ENCODE measurements around the gene CCNT1.

Gene CCNT1

DNA sequence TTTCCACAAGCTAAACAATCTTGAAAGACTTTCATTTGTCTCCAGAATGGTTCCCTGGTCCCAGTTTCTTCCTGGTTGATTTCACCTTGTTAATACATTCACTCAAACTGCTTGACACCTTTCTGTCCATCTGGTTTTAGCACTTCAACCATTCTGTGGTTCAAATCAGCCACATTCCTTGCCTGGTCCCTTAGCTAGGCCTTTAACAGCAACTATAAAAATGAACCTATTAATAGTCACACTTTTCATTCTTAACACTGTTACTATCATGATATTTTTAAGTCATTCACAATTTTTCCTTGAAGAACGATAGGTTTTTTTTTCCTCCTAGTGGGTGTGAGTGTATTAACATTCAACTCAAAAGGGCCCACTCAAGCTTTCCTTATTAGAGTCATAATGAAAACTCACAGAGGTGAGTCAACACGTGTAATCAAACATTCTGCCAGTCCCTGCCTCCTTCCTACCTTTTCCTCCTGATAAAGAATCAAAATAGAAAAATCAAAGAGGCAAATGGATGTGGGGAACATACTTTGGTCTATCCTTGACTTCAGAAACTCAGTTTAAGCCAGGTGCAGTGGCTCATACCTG is 34.4 kb upstream of the CCNT1 start:
- Histone ChIP-seq H3K9me3 (ENCODE audit: control insufficient read depth, low read length) (no peaks in the 10 kb centered on the region), H3K79me2 (no peaks in the 10 kb centered on the region), H3K4me3 (ENCODE audit: low read depth, low read length) (no peak overlapping the region), H3K4me2 (ENCODE audit: low read length) (no peak overlapping the region), H3K27me3 (ENCODE audit: control insufficient read depth, insufficient read depth, low read length) (no peaks in the 10 kb centered on the region), H2AFZ (no peak overlapping the region), H3K36me3 (ENCODE audit: control insufficient read depth, insufficient read depth, low read length) (no peaks in the 10 kb centered on the region), H3K4me1 (peaks cover 4% of the 10 kb centered on the region), H3K27ac (no peak overlapping the region), H3K9ac (no peak overlapping the region)
- no peak for TF ChIP-seq CTCF (IDR thresholded peaks at IDR 0.05)

DNA sequence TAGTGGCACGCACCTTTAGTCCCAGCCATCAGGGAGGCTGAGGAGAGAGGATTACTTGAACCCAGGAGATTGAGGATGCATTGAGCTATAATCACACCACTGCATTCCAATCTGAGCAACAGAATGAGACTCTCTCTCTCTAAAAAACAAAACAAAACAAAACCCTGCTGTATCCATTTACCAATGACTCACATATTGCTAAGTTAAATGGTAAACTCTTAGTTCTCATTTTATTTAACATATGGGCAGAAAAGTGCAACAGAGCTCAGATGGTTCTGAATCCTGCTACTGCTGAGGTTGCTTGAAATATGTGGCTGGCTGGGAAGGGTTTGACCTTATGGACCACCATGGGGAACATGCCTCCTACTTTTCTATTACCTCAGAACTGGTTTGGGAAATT is 33.7 kb upstream of the CCNT1 start:
- H3K4me1 ChIP-seq: peaks cover 4% of the 10 kb centered on the region
- H3K27me3 ChIP-seq (ENCODE audit: control insufficient read depth, insufficient read depth, low read length): no peaks in the 10 kb centered on the region
- TF ChIP-seq CTCF (IDR thresholded peaks at IDR 0.05): no peak
- no peak overlapping the region for H3K4me3 ChIP-seq (ENCODE audit: low read depth, low read length)
- H3K4me2 ChIP-seq (ENCODE audit: low read length): no peak overlapping the region
- no peaks in the 10 kb centered on the region for H3K79me2 ChIP-seq
- H3K36me3 ChIP-seq (ENCODE audit: control insufficient read depth, insufficient read depth, low read length): no peaks in the 10 kb centered on the region
- no peak overlapping the region for H3K27ac ChIP-seq
- no peaks in the 10 kb centered on the region for H3K9me3 ChIP-seq (ENCODE audit: control insufficient read depth, low read length)
- H2AFZ ChIP-seq: no peak overlapping the region
- no peak overlapping the region for H3K9ac ChIP-seq

GRCh38 chr12:48744251-48745008 is 27.9 kb upstream of the CCNT1 start:
- Histone ChIP-seq H3K27me3 (ENCODE audit: control insufficient read depth, insufficient read depth, low read length) (no peaks in the 10 kb centered on the region), H3K9ac (no peak overlapping the region), H3K79me2 (no peaks in the 10 kb centered on the region), H3K27ac (no peak overlapping the region), H3K4me3 (ENCODE audit: low read depth, low read length) (no peak overlapping the region), H2AFZ (no peak overlapping the region), H3K4me1 (peaks cover 4% of the 10 kb centered on the region), H3K4me2 (ENCODE audit: low read length) (no peak overlapping the region), H3K9me3 (ENCODE audit: control insufficient read depth, low read length) (no peaks in the 10 kb centered on the region), H3K36me3 (ENCODE audit: control insufficient read depth, insufficient read depth, low read length) (no peaks in the 10 kb centered on the region)
- no peak for TF ChIP-seq CTCF (IDR thresholded peaks at IDR 0.05)

- Histone ChIP-seq H3K4me3 (ENCODE audit: low read depth, low read length) (no peak overlapping the region), H3K27ac (no peak overlapping the region), H2AFZ (no peak overlapping the region), H3K9ac (no peak overlapping the region), H3K4me1 (no peaks in the 10 kb centered on the region), H3K79me2 (no peaks in the 10 kb centered on the region), H3K9me3 (ENCODE audit: control insufficient read depth, low read length) (no peaks in the 10 kb centered on the region), H3K27me3 (ENCODE audit: control insufficient read depth, insufficient read depth, low read length) (no peaks in the 10 kb centered on the region), H3K36me3 (ENCODE audit: control insufficient read depth, insufficient read depth, low read length) (no peaks in the 10 kb centered on the region), H3K4me2 (ENCODE audit: low read length) (no peak overlapping the region)
- no peak for TF ChIP-seq CTCF (IDR thresholded peaks at IDR 0.05)
Observed at GRCh38 chr12:48739618-48740269, 23.2 kb upstream of the CCNT1 start.

Measured in parathyroid adenoma (tissue), 2 donors.